ENCODE data around the gene C1orf116. TPM values are rescaled to one million over a fixed set of nuclear protein-coding genes. Genes with fewer than 3 reads are reported as not detected.

The C1orf116 gene
- total RNA-seq, result not detected

DNA sequence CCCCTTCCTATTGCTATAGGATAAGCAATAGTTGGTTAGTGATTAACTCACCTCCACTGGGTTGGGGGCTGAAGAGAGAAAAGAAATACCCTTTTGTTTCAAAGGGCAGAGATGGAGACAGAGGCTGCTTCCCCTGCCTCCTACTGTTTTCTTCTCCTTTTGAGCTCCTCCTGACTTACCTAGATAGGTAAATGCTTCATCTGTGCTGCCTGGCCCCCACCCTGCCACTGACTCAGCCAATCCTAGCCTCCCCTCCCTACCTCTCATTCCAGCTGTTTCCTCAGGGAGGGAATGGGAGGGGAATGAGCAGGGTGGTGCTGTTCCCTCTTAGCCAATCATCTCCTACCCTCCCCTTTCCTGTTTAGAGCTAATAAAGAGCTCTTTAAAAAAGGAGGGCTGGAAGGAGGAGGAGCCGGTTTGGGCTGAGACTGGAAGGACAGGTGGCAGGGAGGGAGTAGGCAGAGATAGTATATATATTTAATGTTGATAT is at the start of gene C1orf116:
TSS of gene C1orf116 (minus strand) at position 229 of the 490 bp plus-strand sequence. CDS start 5,158 bp downstream, outside the sequence.
- H3K36me3 Mint-ChIP-seq, result no peaks in the 10 kb centered on the region
- no peaks in the 10 kb centered on the region for H3K9me3 Mint-ChIP-seq
- H3K27me3 Mint-ChIP-seq, result peaks cover 38% of the 10 kb centered on the region
- H3K4me3 Mint-ChIP-seq, result no peak within 1 kb of the TSS
- intact Hi-C loops (cut with micrococcal nuclease), result no loop called here
- POLR2A ChIA-PET, result no interaction called here
- no peak for DNase-seq
- CTCF ChIA-PET, result interaction anchor here (0.6 to 2.4 kb wide), 7 partner anchors 17 to 318 kb away, joined by 3 to 9 read pairs (median 4); no protein-coding TSS in a partner anchor
- H3K4me1 Mint-ChIP-seq (ENCODE audit: low read depth), result no peaks in the 10 kb centered on the region
- H3K27ac Mint-ChIP-seq, result no peak within 1 kb of the TSS

DNA sequence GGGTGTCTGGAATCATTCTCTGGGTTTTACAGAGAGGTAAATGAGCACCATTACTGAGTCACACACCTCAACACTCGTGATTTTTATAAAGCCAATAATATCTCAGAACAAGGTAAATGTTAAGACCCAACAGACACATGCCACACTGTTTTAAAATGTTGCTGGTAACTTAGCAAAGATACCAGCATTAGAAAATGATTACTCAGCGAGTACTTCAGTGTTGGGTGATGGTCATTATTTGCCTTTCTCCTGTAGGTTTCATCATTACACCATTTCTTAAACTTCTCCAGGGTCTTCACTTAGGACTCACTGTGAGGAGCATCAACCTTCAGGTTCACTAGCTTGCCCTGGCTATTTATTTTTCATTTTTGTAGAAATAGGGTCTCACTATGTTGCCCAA is 49.2 kb upstream of the C1orf116 start:
- H3K36me3 Mint-ChIP-seq, result no peaks in the 10 kb centered on the region
- no peaks in the 10 kb centered on the region for H3K9me3 Mint-ChIP-seq
- intact Hi-C loops (cut with micrococcal nuclease), result no loop called here
- ChIA-PET CTCF (interaction anchor here (0.6 to 6.9 kb wide), 2 partner anchors 330 to 417 kb away, joined by 3 to 62 read pairs; no protein-coding TSS in a partner anchor), POLR2A (no interaction called here)
- peaks cover 11% of the 10 kb centered on the region for H3K4me1 Mint-ChIP-seq (ENCODE audit: low read depth)
- no peak for DNase-seq
- H3K27ac Mint-ChIP-seq, result no peak overlapping the region
- H3K4me3 Mint-ChIP-seq, result no peak overlapping the region
- H3K27me3 Mint-ChIP-seq, result peaks cover 25% of the 10 kb centered on the region

DNA sequence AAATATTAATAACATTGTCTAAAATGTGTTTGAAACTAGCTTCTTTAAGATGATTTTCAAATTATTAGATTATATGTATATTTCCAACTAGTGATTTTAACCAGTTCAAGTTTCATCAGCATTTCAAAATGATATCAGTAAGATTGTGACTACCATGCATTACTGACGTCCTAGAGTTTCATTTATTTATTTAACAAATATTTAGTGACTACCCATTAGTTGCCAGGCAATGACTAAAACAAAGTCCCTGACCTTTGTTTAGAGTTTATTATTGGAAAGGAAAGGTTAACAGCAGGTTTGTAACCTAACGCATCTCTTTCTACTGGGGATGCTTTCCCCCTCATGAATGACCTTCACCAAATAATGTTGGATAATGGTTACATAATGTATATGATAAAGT is 48.5 kb upstream of the C1orf116 start:
- ChIA-PET CTCF (interaction anchor here (0.6 to 6.9 kb wide), 3 partner anchors 324 to 417 kb away, joined by 3 to 62 read pairs (median 14); no protein-coding TSS in a partner anchor), POLR2A (no interaction called here)
- DNase-seq, result no peak
- intact Hi-C loops (cut with micrococcal nuclease), result no loop called here
- Mint-ChIP-seq H3K9me3 (no peaks in the 10 kb centered on the region), H3K27ac (no peak overlapping the region), H3K27me3 (peaks cover 28% of the 10 kb centered on the region), H3K36me3 (no peaks in the 10 kb centered on the region), H3K4me1 (ENCODE audit: low read depth) (peaks cover 11% of the 10 kb centered on the region), H3K4me3 (no peak overlapping the region)

DNA sequence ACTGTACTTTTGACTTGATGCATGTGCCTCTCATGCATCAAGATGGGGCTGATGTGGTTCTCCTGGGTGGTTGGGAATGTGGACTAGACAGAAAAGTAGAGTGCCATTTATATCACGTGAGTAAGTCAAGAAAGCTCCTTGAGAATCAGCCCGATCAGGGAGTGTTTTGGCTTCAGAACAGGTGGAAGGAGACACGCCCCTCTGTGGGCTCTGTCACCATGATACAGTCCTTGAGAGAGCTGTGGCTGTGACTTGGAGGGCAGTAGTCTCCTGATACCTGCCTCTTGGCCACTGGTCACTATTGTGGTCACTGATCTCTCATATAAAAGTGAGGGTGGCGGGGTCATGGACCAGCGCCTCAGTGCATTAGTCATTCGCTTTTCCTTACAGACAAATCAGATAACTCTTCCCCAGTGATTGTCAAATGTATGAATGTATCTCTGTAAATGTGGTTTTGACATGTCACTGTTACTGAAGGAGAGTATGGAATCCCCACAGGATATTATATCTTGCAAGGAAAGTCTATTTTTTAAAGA is 47.2 kb upstream of the C1orf116 start:
- CTCF ChIA-PET, result interaction anchor here (1.0 to 6.9 kb wide), 10 partner anchors 17 to 419 kb away, joined by 3 to 62 read pairs (median 4); partner anchors contain the start of gene C1orf116
- peaks cover 27% of the 10 kb centered on the region for H3K27me3 Mint-ChIP-seq
- H3K36me3 Mint-ChIP-seq, result no peaks in the 10 kb centered on the region
- intact Hi-C loops (cut with micrococcal nuclease), result loop anchor here (2.0 to 5.0 kb wide), 2 partner anchors 75 to 147 kb away; no protein-coding TSS in a partner anchor
- DNase-seq, result no peak
- no peak overlapping the region for H3K27ac Mint-ChIP-seq
- H3K4me3 Mint-ChIP-seq, result no peak overlapping the region
- no peaks in the 10 kb centered on the region for H3K9me3 Mint-ChIP-seq
- H3K4me1 Mint-ChIP-seq (ENCODE audit: low read depth), result peaks cover 5% of the 10 kb centered on the region
- POLR2A ChIA-PET, result no interaction called here

DNA sequence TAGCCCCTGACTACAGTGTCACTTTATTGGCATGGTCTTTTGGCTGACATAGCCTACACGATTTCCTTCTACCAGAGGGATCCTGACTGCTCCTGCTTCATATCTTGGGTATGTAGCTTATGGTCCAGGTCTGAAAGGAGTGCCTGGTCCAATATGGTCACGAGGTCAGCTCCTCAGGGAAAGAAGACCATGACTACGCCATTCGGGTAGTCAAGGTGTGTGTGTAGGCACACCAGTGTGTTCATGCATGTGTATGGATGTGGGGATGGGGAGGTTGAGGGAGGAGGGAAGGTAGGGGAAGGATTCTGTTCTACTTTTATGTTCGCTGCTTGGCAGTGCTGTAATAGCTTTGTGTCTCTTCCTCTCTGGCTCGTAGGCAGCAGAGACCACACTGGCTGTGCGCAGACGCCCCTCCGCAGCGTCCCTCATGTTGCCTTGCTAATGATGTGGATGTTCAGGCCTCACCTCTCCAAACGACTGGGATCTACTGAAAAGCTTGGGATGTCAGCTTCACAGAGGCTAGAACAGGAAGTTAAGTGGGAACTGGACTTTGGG is 46.1 kb upstream of the C1orf116 start:
- no peak overlapping the region for H3K4me3 Mint-ChIP-seq
- no peak overlapping the region for H3K27ac Mint-ChIP-seq
- peaks cover 2% of the 10 kb centered on the region for H3K4me1 Mint-ChIP-seq (ENCODE audit: low read depth)
- intact Hi-C loops (cut with micrococcal nuclease), result loop anchor here (2.0 to 5.0 kb wide), 2 partner anchors 74 to 146 kb away; no protein-coding TSS in a partner anchor
- ChIA-PET POLR2A (no interaction called here), CTCF (interaction anchor here (0.7 to 3.5 kb wide), 14 partner anchors 13 to 420 kb away, joined by 3 to 24 read pairs (median 4); partner anchors contain the start of gene C1orf116)
- no peaks in the 10 kb centered on the region for H3K36me3 Mint-ChIP-seq
- no peaks in the 10 kb centered on the region for H3K9me3 Mint-ChIP-seq
- no peak for DNase-seq
- peaks cover 21% of the 10 kb centered on the region for H3K27me3 Mint-ChIP-seq

DNA sequence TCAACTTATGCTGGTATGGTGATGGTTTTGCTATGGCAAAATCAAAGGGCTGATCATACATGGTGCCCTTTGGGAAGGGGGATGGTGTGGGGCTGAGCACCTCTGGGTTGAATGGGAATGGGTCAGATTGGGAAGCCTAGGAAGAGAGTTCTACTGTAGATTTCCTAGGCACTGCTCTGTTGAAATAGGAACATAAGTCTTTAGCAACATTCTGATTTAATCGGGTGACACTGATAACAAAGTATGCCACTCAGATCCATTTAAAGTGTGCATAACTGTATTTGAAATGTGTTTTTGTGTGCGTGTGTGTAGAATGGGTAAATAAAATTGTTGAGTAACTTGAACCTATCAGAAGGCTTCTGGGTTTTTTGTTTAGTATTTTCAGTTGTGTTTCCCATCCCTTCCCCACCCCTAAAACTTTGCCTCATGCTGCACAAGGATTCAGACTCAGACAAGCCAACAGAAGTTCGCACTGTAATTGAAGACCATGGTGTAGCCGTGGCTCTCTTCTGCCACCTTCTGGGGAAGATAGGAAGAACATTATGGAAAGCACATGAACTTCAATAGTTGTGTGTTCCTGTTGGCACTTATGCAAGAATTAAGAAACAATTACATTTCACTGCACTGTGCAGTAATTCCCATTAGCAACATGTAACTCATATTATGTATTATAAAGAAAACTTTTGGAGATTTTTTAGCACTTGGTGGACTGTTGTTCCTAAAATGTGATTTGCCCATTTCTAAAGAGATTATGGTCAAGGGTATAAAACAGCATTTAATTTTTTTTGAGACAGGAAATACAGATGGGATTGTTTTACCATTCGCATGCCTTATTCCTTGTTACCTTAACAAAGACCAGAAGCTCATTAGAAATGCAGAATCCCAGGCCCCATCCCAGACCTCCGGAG is 45.2 kb upstream of the C1orf116 start:
- ChIA-PET CTCF (interaction anchor here (0.6 to 3.5 kb wide), 13 partner anchors 12 to 421 kb away, joined by 3 to 24 read pairs (median 4); partner anchors contain the start of gene C1orf116), POLR2A (no interaction called here)
- Mint-ChIP-seq H3K27me3 (peaks cover 16% of the 10 kb centered on the region), H3K36me3 (no peaks in the 10 kb centered on the region), H3K9me3 (no peaks in the 10 kb centered on the region), H3K27ac (no peak overlapping the region), H3K4me3 (no peak overlapping the region), H3K4me1 (ENCODE audit: low read depth) (peaks cover 2% of the 10 kb centered on the region)
- intact Hi-C loops (cut with micrococcal nuclease), result loop anchor here (1.0 to 5.0 kb wide), 3 partner anchors 27 to 145 kb away; no protein-coding TSS in a partner anchor
- DNase-seq, result peak; percentile 70

DNA sequence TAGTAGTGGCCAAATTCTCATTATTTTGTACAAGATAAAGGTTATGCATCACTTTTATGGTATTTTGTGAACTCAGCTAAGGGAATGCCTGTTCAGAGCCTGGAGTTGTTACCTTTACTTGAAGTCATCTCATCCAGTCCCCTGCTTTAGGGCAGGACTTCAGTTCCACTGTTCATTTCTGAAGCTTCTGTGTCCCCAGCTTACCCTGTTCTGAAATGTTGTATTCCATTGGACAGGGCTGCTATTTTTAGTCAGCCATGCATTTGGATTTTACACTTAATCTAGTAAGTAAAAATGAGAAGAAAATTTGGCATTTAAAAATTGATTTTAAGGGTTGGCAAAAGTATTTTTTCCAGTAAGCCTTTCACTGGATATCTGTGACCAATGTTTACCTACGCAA is 44.5 kb upstream of the C1orf116 start:
- Mint-ChIP-seq H3K36me3 (no peaks in the 10 kb centered on the region), H3K4me1 (ENCODE audit: low read depth) (peaks cover 2% of the 10 kb centered on the region), H3K9me3 (no peaks in the 10 kb centered on the region), H3K4me3 (no peak overlapping the region), H3K27ac (no peak overlapping the region), H3K27me3 (peaks cover 12% of the 10 kb centered on the region)
- ChIA-PET CTCF (interaction anchor here (0.6 to 3.1 kb wide), 4 partner anchors 22 to 419 kb away, joined by 3 to 12 read pairs (median 5); no protein-coding TSS in a partner anchor), POLR2A (no interaction called here)
- intact Hi-C loops (cut with micrococcal nuclease), result loop anchor here (1.0 to 5.0 kb wide), 2 partner anchors 27 to 145 kb away; no protein-coding TSS in a partner anchor
- DNase-seq, result no peak

DNA sequence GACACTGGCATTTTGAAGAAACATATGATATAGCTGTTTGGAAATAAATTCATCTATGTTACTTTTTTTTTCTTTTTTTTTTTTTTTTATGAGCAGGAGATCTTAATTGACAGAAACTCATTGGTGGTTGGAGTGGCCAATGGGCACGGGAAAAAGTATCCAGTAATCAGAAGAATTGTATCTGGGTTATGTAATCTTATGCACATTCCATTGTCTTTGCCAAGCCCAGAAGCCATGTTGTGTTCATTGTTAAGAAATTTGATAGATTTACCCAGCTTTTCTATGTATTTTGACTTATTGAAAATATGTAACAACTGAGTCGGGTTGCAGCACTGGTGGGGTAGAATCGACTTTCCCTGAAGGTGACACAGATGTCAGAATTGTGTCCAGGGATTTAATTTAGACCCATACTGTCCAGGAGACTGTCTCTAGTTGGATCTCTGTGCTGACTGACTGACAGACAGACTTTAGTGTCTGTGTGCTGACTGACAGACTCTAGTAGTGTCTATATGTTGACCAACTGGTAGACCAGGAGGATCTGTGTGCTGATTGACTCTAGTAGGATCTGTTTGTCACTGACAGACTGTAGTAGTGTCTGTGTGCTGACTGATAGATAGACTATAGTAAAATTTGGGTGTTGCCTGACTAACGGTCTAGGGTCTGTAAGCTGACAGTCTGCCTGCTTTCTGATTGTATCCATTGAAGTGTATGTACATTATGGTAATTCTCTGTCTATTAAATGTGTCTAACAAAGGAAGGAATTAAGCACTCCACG is 43.8 kb upstream of the C1orf116 start:
- Mint-ChIP-seq H3K4me3 (no peak overlapping the region), H3K36me3 (no peaks in the 10 kb centered on the region)

DNA sequence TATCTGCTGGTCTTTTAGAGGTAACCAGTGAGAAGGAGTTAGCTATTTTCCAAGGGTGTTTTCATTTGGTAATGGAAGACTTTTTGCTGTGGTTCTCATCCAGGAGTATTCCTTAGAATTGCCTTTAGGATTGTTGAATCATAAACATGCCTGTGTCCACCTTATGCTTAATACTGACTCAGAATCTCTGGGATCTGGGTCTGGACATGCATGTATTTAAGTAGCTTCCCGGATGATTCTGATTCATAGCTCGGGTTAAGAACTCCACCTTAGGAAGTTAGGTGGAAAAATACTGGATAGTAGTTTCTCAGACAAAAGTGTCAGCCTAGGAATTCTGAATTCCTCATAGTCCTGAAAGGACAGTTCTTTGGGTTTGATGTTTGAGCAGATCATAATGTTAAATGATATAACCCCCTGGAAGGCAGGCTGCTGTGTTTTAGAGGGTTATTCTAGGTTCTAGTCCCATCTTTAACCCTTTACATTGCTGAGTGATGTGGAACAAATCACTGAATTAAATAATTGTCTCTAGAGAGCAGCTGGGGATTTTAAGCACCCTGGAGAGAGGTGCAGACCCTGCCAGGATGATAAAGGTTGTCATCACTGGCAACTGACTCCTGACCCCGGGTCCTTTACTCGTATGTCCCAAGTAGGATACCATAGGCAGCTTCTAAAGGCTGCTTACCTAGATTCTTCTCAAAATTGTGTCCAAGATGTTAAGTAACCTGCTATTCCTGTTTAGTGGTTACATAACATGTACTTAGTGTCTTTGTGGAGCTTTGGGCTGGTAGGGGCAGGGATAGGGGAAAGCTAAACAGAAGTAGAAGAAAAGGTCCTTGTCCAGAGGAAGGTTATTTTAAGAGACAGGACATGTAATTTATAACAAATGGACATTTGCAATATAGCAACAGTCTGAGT is 41.6 kb upstream of the C1orf116 start:
- Mint-ChIP-seq H3K27ac (no peak overlapping the region), H3K9me3 (no peaks in the 10 kb centered on the region), H3K4me1 (ENCODE audit: low read depth) (peaks cover 9% of the 10 kb centered on the region), H3K27me3 (peaks cover 10% of the 10 kb centered on the region), H3K36me3 (no peaks in the 10 kb centered on the region), H3K4me3 (no peak overlapping the region)
- POLR2A ChIA-PET, result no interaction called here
- intact Hi-C loops (cut with micrococcal nuclease), result no loop called here
- no peak for DNase-seq
- CTCF ChIA-PET, result interaction anchor here (1.2 to 3.1 kb wide), 8 partner anchors 10 to 426 kb away, joined by 4 to 12 read pairs (median 7); partner anchors contain the start of gene PFKFB2

More for the DNA sequence above, 43.8 kb upstream of the C1orf116 start:
- intact Hi-C loops (cut with micrococcal nuclease), result loop anchor here (5.0 kb wide), 1 partner anchor 144 kb away; no protein-coding TSS in a partner anchor
- Mint-ChIP-seq H3K9me3 (no peaks in the 10 kb centered on the region), H3K27ac (no peak overlapping the region), H3K4me1 (ENCODE audit: low read depth) (peaks cover 2% of the 10 kb centered on the region), H3K27me3 (peaks cover 11% of the 10 kb centered on the region)
- CTCF ChIA-PET, result interaction anchor here (2.3 to 3.1 kb wide), 2 partner anchors 21 to 26 kb away, joined by 6 to 12 read pairs; no protein-coding TSS in a partner anchor
- POLR2A ChIA-PET, result no interaction called here
- DNase-seq, result no peak

DNA sequence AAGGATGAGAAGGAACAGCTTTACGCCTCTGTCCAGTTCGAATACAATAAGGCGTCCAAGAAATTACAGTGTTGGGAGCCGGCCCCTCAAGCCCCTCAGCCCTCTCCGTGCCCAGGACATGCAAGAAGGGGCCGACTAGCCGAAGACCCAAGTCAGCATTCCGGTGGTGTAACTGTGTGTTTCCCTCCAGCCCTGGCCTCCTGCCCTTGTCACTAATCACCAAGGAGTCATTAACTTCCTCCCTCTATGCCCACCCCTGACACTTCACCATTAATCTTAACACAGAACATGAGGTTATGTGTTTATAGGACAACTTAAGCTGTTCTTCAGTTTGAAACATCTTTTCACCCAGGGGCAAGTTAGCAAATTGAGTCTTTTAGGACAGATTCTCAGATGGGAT is 39.7 kb upstream of the C1orf116 start:
- H3K4me3 Mint-ChIP-seq, result no peak overlapping the region
- H3K27me3 Mint-ChIP-seq, result peaks cover 5% of the 10 kb centered on the region
- ChIA-PET CTCF (interaction anchor here (0.5 to 1.9 kb wide), 3 partner anchors 13 to 44 kb away, joined by 3 to 6 read pairs (median 4); no protein-coding TSS in a partner anchor), POLR2A (no interaction called here)
- H3K36me3 Mint-ChIP-seq, result no peaks in the 10 kb centered on the region
- no peaks in the 10 kb centered on the region for H3K9me3 Mint-ChIP-seq
- no peak overlapping the region for H3K27ac Mint-ChIP-seq
- intact Hi-C loops (cut with micrococcal nuclease), result no loop called here
- peaks cover 7% of the 10 kb centered on the region for H3K4me1 Mint-ChIP-seq (ENCODE audit: low read depth)
- DNase-seq, result no peak
